Neural cell (in vitro differentiated cells): ENCODE results near the gene DCAF5.

ENCODE experiments used
- CTCF ChIP-seq: fragments of 450-650 bp; IDR thresholded peaks from 2 replicates; pipeline ENCODE4 v1.5.1; 2014; ENCODE audit warnings: antibody characterized with exemption, mild to moderate bottlenecking, moderate library complexity; ENCODE audit not compliant: poor library complexity, severe bottlenecking
- EP300 ChIP-seq: fragments of 450-650 bp; conservative IDR thresholded peaks from 2 replicates; pipeline ENCODE4 v1.6.1; 2014; ENCODE audit warnings: antibody characterized with exemption, mild to moderate bottlenecking, moderate library complexity; ENCODE audit not compliant: poor library complexity, severe bottlenecking
- EZH2 ChIP-seq: fragments of 200-600, 300-800 bp; shearing (Covaris generic), sonication (generic); IDR thresholded peaks from 2 replicates; pipeline ENCODE4 v1.6.1; 2014; ENCODE audit warnings: antibody characterized with exemption, low read length, borderline replicate concordance, mild to moderate bottlenecking; ENCODE audit not compliant: insufficient read depth, poor library complexity, severe bottlenecking
- POLR2AphosphoS5 ChIP-seq: IDR thresholded peaks from 2 replicates; pipeline ENCODE4 v1.6.1; 2012
- SMC3 ChIP-seq: fragments of 450-650 bp; conservative IDR thresholded peaks from 2 replicates; pipeline ENCODE4 v1.6.1; 2014; ENCODE audit warnings: antibody characterized with exemption, mild to moderate bottlenecking, moderate library complexity; ENCODE audit not compliant: poor library complexity

GRCh38 chr14:69043596-69044260 is 109.2 kb downstream of the DCAF5 start:
- TF ChIP-seq CTCF (no peak), SMC3 (no peak), POLR2AphosphoS5 (no peak), EP300 (no peak), EZH2 (no peak)
